Measurements from ENCODE around the gene REV1. TPM values are rescaled to one million over a fixed set of nuclear protein-coding genes. Genes with fewer than 3 reads are reported as not detected.

The REV1 gene
- total RNA-seq, 1 experiment from 2014 or later: 49.0 TPM

GRCh38 chr2:99425022-99425421, 64.8 kb downstream of the REV1 start:
- BruUV-seq (replicated peaks): no TSS peak
- intact Hi-C loops (cut with micrococcal nuclease; ENCODE audit: unreplicated experiment): no loop called here
- Mint-ChIP-seq H3K4me3 (ENCODE audit: low read depth, unreplicated experiment) (no peak overlapping the region), H3K27me3 (ENCODE audit: unreplicated experiment) (no peaks in the 10 kb centered on the region), H3K9me3 (ENCODE audit: low read depth, unreplicated experiment) (no peaks in the 10 kb centered on the region), H3K4me1 (ENCODE audit: low read depth, unreplicated experiment) (no peaks in the 10 kb centered on the region), H3K36me3 (ENCODE audit: insufficient read depth, unreplicated experiment) (peaks cover 26% of the 10 kb centered on the region), H3K27ac (ENCODE audit: unreplicated experiment) (no peak overlapping the region)
- TF ChIP-seq CTCF (IDR thresholded peaks at IDR 0.05; ENCODE audit: unreplicated experiment): no peak
- no peak for DNase-seq
- CTCF ChIA-PET: no interaction called here

DNA sequence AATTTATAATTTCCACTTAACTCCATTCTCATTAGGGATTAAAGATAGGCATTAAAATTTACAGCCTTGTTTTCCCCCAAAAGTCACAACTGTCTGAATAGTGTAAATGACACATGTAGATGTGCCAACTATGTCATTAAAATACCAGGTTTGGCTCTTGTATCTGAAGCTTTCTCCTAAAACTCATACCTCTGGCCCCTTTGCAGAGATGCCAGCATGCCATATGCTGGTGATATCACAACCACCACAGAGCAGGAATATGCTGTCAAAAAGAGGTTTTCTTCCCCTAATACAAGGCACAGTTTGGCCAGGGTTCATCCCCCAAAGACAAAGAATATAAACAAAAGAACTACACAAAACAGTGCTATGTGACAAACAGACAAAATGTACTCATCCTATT, 65.4 kb downstream of the REV1 start:
- TF ChIP-seq CTCF (IDR thresholded peaks at IDR 0.05; ENCODE audit: unreplicated experiment): no peak
- BruUV-seq (replicated peaks): no TSS peak
- H3K4me1 Mint-ChIP-seq (ENCODE audit: low read depth, unreplicated experiment): no peaks in the 10 kb centered on the region
- no peak overlapping the region for H3K4me3 Mint-ChIP-seq (ENCODE audit: low read depth, unreplicated experiment)
- CTCF ChIA-PET: no interaction called here
- DNase-seq: no peak
- no peaks in the 10 kb centered on the region for H3K9me3 Mint-ChIP-seq (ENCODE audit: low read depth, unreplicated experiment)
- no peaks in the 10 kb centered on the region for H3K27me3 Mint-ChIP-seq (ENCODE audit: unreplicated experiment)
- intact Hi-C loops (cut with micrococcal nuclease; ENCODE audit: unreplicated experiment): no loop called here
- H3K27ac Mint-ChIP-seq (ENCODE audit: unreplicated experiment): no peak overlapping the region
- H3K36me3 Mint-ChIP-seq (ENCODE audit: insufficient read depth, unreplicated experiment): peaks cover 26% of the 10 kb centered on the region

DNA sequence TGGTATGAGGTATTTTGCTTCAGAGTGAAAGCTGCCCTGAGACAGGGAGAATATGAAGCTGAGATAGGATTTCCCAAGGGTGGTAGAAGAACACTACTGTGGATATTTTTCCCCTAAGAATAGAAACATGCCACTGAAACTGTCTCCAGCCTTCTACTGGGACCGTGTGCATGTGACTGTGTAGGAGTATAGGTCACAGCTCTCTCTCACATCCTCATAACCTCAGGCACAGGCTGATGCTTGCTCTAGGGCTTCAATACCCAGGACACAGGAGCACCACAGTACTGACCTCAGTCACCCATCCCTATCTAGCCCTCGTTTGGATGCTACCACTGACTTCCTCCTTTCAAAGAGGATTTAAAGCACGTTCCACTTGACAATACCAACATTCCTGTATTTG, 67.2 kb downstream of the REV1 start:
- no peaks in the 10 kb centered on the region for H3K9me3 Mint-ChIP-seq (ENCODE audit: low read depth, unreplicated experiment)

GRCh38 chr2:99421469-99421868, 68.3 kb downstream of the REV1 start:
- TF ChIP-seq CTCF (IDR thresholded peaks at IDR 0.05; ENCODE audit: unreplicated experiment): no peak
- Mint-ChIP-seq H3K27ac (ENCODE audit: unreplicated experiment) (no peak overlapping the region), H3K36me3 (ENCODE audit: insufficient read depth, unreplicated experiment) (peaks cover 15% of the 10 kb centered on the region), H3K9me3 (ENCODE audit: low read depth, unreplicated experiment) (no peaks in the 10 kb centered on the region), H3K4me3 (ENCODE audit: low read depth, unreplicated experiment) (no peak overlapping the region), H3K4me1 (ENCODE audit: low read depth, unreplicated experiment) (no peaks in the 10 kb centered on the region), H3K27me3 (ENCODE audit: unreplicated experiment) (no peaks in the 10 kb centered on the region)
- CTCF ChIA-PET: no interaction called here
- intact Hi-C loops (cut with micrococcal nuclease; ENCODE audit: unreplicated experiment): no loop called here
- DNase-seq: no peak
- no TSS peak for BruUV-seq (replicated peaks)

More for the DNA sequence above, 67.2 kb downstream of the REV1 start:
- intact Hi-C loops (cut with micrococcal nuclease; ENCODE audit: unreplicated experiment): no loop called here
- Mint-ChIP-seq H3K4me1 (ENCODE audit: low read depth, unreplicated experiment) (no peaks in the 10 kb centered on the region), H3K36me3 (ENCODE audit: insufficient read depth, unreplicated experiment) (peaks cover 15% of the 10 kb centered on the region), H3K27me3 (ENCODE audit: unreplicated experiment) (no peaks in the 10 kb centered on the region), H3K27ac (ENCODE audit: unreplicated experiment) (no peak overlapping the region), H3K4me3 (ENCODE audit: low read depth, unreplicated experiment) (no peak overlapping the region)
- DNase-seq: no peak
- CTCF ChIA-PET: no interaction called here
- TF ChIP-seq CTCF (IDR thresholded peaks at IDR 0.05; ENCODE audit: unreplicated experiment): no peak
- no TSS peak for BruUV-seq (replicated peaks)

Measured in Calu3 (cell line).